OCI-LY7 (cell line): ENCODE measurements around the gene ATOSB. TPM values are rescaled to one million over a fixed set of nuclear protein-coding genes. Genes with fewer than 3 reads are reported as not detected.

Source experiments
- BruUV-seq: library from RNA; stranded (reverse); fragments of 400-500 nt; replicated peaks from 2 replicates; lab custom pipeline; 2021; lab: Mats Ljungman, UMichigan
- CTCF ChIA-PET: fragments of 300-600 bp; sonication (Branson Sonifier 250); formaldehyde crosslinking; loops from one replicate; lab custom pipeline; 2022; ENCODE audit warnings: antibody characterized with exemption; ENCODE audit not compliant: unreplicated experiment; lab: Charles Lee
- POLR2A ChIA-PET: fragments of 300-600 bp; sonication (Branson Sonifier 250); formaldehyde crosslinking; loops from one replicate; lab custom pipeline; 2022; ENCODE audit warnings: antibody characterized with exemption; lab: Charles Lee
- DNase-seq: peaks from one replicate; pipeline ENCODE4 v3.0.0-alpha.2; 2015; ENCODE audit warnings: low spot score
- H2AFZ ChIP-seq: fragments of 200-600 bp; sonication (generic), shearing (Covaris generic); 2 replicates; pipeline ENCODE4 v1.6.1; 2014; ENCODE audit warnings: mild to moderate bottlenecking, antibody characterized with exemption, low read length, moderate library complexity
- H3K27ac ChIP-seq: fragments of 200-600 bp; sonication (generic); 2 replicates; pipeline ENCODE4 v1.5.1; 2014; ENCODE audit warnings: mixed run types, low read depth, mild to moderate bottlenecking, moderate library complexity, low read length, inconsistent platforms; ENCODE audit not compliant: poor library complexity, severe bottlenecking
- H3K36me3 ChIP-seq: fragments of 200-600 bp; sonication (generic); 2 replicates; pipeline ENCODE4 v1.6.1; 2014; ENCODE audit warnings: mild to moderate bottlenecking, antibody characterized with exemption, low read length, moderate library complexity, mixed read lengths; ENCODE audit not compliant: insufficient read depth
- H3K4me1 ChIP-seq: fragments of 200-600 bp; sonication (generic); 2 replicates; pipeline ENCODE4 v1.5.1; 2014; ENCODE audit warnings: mild to moderate bottlenecking, low read length; ENCODE audit not compliant: insufficient read depth, poor library complexity, severe bottlenecking
- H3K4me2 ChIP-seq: fragments of 200-600 bp; sonication (generic); 2 replicates; pipeline ENCODE4 v1.6.1; 2014; ENCODE audit warnings: mild to moderate bottlenecking, low read length
- H3K4me3 ChIP-seq: fragments of 200-600 bp; sonication (generic); 2 replicates; pipeline ENCODE4 v1.5.1; 2014; ENCODE audit warnings: mild to moderate bottlenecking, low read depth, low read length; ENCODE audit not compliant: poor library complexity, severe bottlenecking
- H3K79me2 ChIP-seq: fragments of 200-600 bp; sonication (generic); 2 replicates; pipeline ENCODE4 v1.6.1; 2016; ENCODE audit warnings: low read depth, mild to moderate bottlenecking, low read length, moderate library complexity, mixed read lengths; ENCODE audit not compliant: insufficient read depth
- H3K9me2 ChIP-seq: fragments of 200-600 bp; sonication (generic); 2 replicates; pipeline ENCODE4 v1.6.1; 2016; ENCODE audit warnings: mild to moderate bottlenecking, low read length, mixed read lengths; ENCODE audit not compliant: insufficient read depth
- H3K9me3 ChIP-seq: fragments of 200-600 bp; sonication (generic); 2 replicates; pipeline ENCODE4 v1.6.1; 2014; ENCODE audit warnings: mild to moderate bottlenecking, mixed run types, low read length, mixed read lengths
- H4K20me1 ChIP-seq: fragments of 200-600 bp; sonication (generic); 2 replicates; pipeline ENCODE4 v1.6.1; 2014; ENCODE audit warnings: mild to moderate bottlenecking, antibody characterized with exemption, low read length, moderate library complexity, mixed read lengths; ENCODE audit not compliant: insufficient read depth
- EZH2phosphoT487 ChIP-seq: fragments of 200-600 bp; sonication (generic); IDR thresholded peaks from 2 replicates; pipeline ENCODE4 v1.6.1; 2018; ENCODE audit warnings: low read depth, borderline replicate concordance, mild to moderate bottlenecking, mixed run types, antibody characterized with exemption, low read length, moderate library complexity, mixed read lengths
- intact Hi-C: fragments of 100-400 bp; cut with micrococcal nuclease; formaldehyde crosslinking; loops from one replicate; pipeline ENCODE4 v1.10.0; 2022; ENCODE audit not compliant: unreplicated experiment
- total RNA-seq, 2 experiments: library from RNA; depleted of rRNA in 1 of 2; stranded (reverse); fragments of >200 nt in 1 of 2; shearing (Covaris generic) in 1 of 2; gene quantifications; 2 replicates each; pipeline ENCODE4 v1.2.3, GENCODE V29; 2014 to 2022
- TF ChIP-seq, protein P1 (sequence below): fragments of 200-600 bp; sonication (generic); conservative IDR thresholded peaks from 2 replicates; pipeline ENCODE4 v1.5.1; 2014; ENCODE audit warnings: mild to moderate bottlenecking, antibody characterized with exemption, low read length, moderate library complexity, mixed read lengths

ATOSB gene
- total RNA-seq, 2 experiments from 2014 or later: 1.4 to 4.7 TPM

DNA sequence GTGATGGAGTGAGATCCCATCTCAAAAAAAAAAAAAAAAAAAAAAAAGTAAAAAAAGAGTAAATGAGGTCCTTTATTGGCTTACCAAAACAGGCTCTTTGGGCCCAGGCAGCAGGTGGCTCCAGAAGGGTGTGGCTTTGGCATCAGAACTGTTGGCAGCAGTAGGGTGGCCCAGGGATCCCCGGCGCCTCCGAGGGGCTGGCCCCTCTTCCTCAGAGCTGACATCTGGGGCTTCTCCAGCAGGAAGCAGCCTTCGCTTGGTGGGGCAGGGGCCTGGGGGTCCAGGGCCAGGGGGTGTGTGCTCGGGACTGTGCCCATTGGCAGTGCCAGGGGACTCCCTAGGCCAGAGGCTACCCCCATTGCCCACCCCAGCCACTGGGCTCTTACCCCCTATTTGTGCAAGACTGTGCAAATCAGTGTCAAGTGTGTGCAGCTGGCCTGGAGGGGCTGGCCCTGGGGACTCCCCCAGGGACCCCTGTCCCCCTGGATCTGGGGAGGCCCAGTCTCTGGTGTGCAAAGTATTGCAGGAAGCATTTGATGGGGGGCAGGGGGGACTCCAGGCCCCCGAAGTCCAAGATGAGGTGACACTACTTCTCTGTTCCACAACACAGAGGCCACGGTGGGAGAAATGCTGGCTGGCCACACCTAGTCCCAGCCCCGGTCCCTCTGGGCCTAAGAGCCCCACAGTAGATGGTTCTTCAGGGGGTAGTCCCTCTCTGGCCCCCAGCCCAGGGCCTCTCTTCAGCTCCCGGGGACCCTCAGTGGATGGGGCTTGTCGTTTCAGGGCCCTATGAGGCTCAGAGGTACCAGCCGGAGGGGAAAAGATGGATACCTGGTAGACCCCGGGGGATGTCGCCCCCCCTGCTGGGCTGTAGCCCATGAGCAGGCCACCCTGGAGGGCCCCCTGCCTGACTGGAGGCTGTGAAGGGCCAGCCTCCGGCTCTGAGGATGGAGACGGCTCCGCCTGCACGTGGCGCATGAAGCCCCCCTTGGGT, 8.1 kb downstream of the ATOSB start:
- no peaks in the 10 kb centered on the region for H3K36me3 ChIP-seq
- intact Hi-C loops: no loop called here
- H3K4me2 ChIP-seq: no peak overlapping the region
- H3K4me1 ChIP-seq: peaks cover 23% of the 10 kb centered on the region
- no peak overlapping the region for H2AFZ ChIP-seq
- no peak for TF ChIP-seq EZH2phosphoT487
- TF ChIP-seq, protein P1, sequence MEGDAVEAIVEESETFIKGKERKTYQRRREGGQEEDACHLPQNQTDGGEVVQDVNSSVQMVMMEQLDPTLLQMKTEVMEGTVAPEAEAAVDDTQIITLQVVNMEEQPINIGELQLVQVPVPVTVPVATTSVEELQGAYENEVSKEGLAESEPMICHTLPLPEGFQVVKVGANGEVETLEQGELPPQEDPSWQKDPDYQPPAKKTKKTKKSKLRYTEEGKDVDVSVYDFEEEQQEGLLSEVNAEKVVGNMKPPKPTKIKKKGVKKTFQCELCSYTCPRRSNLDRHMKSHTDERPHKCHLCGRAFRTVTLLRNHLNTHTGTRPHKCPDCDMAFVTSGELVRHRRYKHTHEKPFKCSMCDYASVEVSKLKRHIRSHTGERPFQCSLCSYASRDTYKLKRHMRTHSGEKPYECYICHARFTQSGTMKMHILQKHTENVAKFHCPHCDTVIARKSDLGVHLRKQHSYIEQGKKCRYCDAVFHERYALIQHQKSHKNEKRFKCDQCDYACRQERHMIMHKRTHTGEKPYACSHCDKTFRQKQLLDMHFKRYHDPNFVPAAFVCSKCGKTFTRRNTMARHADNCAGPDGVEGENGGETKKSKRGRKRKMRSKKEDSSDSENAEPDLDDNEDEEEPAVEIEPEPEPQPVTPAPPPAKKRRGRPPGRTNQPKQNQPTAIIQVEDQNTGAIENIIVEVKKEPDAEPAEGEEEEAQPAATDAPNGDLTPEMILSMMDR: no peak
- H3K9me2 ChIP-seq: no peaks in the 10 kb centered on the region
- no peak overlapping the region for H3K27ac ChIP-seq
- no peaks in the 10 kb centered on the region for H4K20me1 ChIP-seq
- peaks cover 3% of the 10 kb centered on the region; the same call in 1 of the 2 replicates for H3K79me2 ChIP-seq
- ChIA-PET CTCF (no interaction called here), POLR2A (no interaction called here)
- no peak for DNase-seq
- no TSS peak for BruUV-seq
- H3K4me3 ChIP-seq: no peak overlapping the region
- H3K9me3 ChIP-seq: no peaks in the 10 kb centered on the region

DNA sequence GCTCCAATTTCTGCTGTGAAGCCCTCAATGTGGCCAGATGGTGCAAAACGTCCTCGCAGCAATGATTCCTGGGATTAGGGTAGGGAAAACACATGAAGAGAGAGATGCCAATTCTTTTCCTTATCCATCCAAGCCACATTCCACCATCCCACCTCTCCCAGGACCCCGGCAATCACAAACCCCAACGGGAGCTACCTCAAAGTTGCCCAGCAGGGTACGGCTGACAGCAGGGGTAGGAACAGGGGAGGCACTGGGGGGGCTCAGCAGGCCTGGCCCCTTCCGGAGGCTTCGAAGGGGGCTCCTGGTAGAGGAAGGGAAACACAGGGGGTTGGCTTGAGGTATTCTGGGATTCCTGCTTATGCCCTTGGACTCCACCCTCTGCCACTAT, 9.3 kb downstream of the ATOSB start:
- H3K36me3 ChIP-seq: peaks cover 4% of the 10 kb centered on the region
- H3K79me2 ChIP-seq: peaks cover 13% of the 10 kb centered on the region; the same call in 1 of the 2 replicates
- H2AFZ ChIP-seq: no peak overlapping the region
- intact Hi-C loops: no loop called here
- H3K27ac ChIP-seq: no peak overlapping the region
- ChIA-PET POLR2A (interaction anchor here (0.9 kb wide), 1 partner anchor 35 kb away, joined by 3 read pairs; no protein-coding TSS in a partner anchor), CTCF (no interaction called here)
- peaks cover 25% of the 10 kb centered on the region for H3K4me1 ChIP-seq
- BruUV-seq: no TSS peak
- no peak for TF ChIP-seq EZH2phosphoT487
- TF ChIP-seq, protein P1: no peak
- DNase-seq: no peak
- H3K4me3 ChIP-seq: no peak overlapping the region
- no peaks in the 10 kb centered on the region for H4K20me1 ChIP-seq
- no peaks in the 10 kb centered on the region for H3K9me2 ChIP-seq
- no peak overlapping the region for H3K4me2 ChIP-seq
- H3K9me3 ChIP-seq: no peaks in the 10 kb centered on the region
